ENCODE results near the gene UST. TPM values are rescaled to one million over a fixed set of nuclear protein-coding genes. Genes with fewer than 3 reads are reported as not detected.

UST gene
- total RNA-seq, 4 donors from 2014 or later, result 13.5 to 47.1 (median 33.0) TPM

GRCh38 chr6:148803979-148804378, 57.1 kb downstream of the UST start:
- Histone ChIP-seq H3K27me3 (no peaks in the 10 kb centered on the region), H3K4me3 (no peak overlapping the region), H3K27ac (no peak overlapping the region), H3K4me1 (peaks cover 0 to 49% (median 8%) of the 10 kb centered on the region in 4 donors), H3K9me3 (no peaks in the 10 kb centered on the region), H3K36me3 (no peaks in the 10 kb centered on the region)
- 85 to 91% methylated on average over 6 of the region's 6 CpGs for WGBS, 2 donors
- TF ChIP-seq POLR2A (IDR thresholded peaks at IDR 0.05) (no peak), EP300 (IDR thresholded peaks at IDR 0.05) (no peak), CTCF (IDR thresholded peaks at IDR 0.05) (no peak)
- no peak for DNase-seq (ENCODE audit: low spot score in 2 of 2)

- 86 to 87% methylated on average over 4 of the region's 4 CpGs for WGBS, 2 donors
- no peaks in the 10 kb centered on the region for H3K27me3 ChIP-seq
- no peak overlapping the region for H3K4me3 ChIP-seq
- H3K27ac ChIP-seq, result no peak overlapping the region
- H3K4me1 ChIP-seq, result peaks cover 0 to 34% (median 8%) of the 10 kb centered on the region in 4 donors
- no peak for DNase-seq (ENCODE audit: low spot score in 2 of 2)
- TF ChIP-seq EP300 (IDR thresholded peaks at IDR 0.05) (no peak), CTCF (IDR thresholded peaks at IDR 0.05) (no peak), POLR2A (IDR thresholded peaks at IDR 0.05) (no peak)
- H3K36me3 ChIP-seq, result no peaks in the 10 kb centered on the region
- H3K9me3 ChIP-seq, result no peaks in the 10 kb centered on the region
These were observed 58.9 kb downstream of the UST start for GRCh38 chr6:148805777-148806176.

- Histone ChIP-seq H3K4me3 (no peak overlapping the region), H3K27me3 (no peaks in the 10 kb centered on the region), H3K36me3 (no peaks in the 10 kb centered on the region), H3K27ac (no peak overlapping the region), H3K9me3 (no peaks in the 10 kb centered on the region), H3K4me1 (peaks cover 0 to 34% (median 8%) of the 10 kb centered on the region in 4 donors)
- WGBS, 2 donors, result 84 to 89% methylated on average over 7 of the region's 7 CpGs
- DNase-seq (ENCODE audit: low spot score in 2 of 2), result no peak
- TF ChIP-seq POLR2A (IDR thresholded peaks at IDR 0.05) (no peak), CTCF (IDR thresholded peaks at IDR 0.05) (no peak), EP300 (IDR thresholded peaks at IDR 0.05) (no peak)
These were observed 61.0 kb downstream of the UST start for GRCh38 chr6:148807784-148808183.

- DNase-seq (ENCODE audit: low spot score in 2 of 2), result no peak
- Histone ChIP-seq H3K4me3 (no peak overlapping the region), H3K4me1 (peaks cover 0 to 33% (median 8%) of the 10 kb centered on the region in 4 donors), H3K27me3 (no peaks in the 10 kb centered on the region), H3K9me3 (no peaks in the 10 kb centered on the region), H3K36me3 (no peaks in the 10 kb centered on the region), H3K27ac (no peak overlapping the region)
- TF ChIP-seq POLR2A (IDR thresholded peaks at IDR 0.05) (no peak), EP300 (IDR thresholded peaks at IDR 0.05) (no peak), CTCF (IDR thresholded peaks at IDR 0.05) (no peak)
- 92 to 94% methylated on average over 5 of the region's 5 CpGs for WGBS, 2 donors
These were observed 62.0 kb downstream of the UST start for GRCh38 chr6:148808786-148809304.

- Histone ChIP-seq H3K36me3 (no peaks in the 10 kb centered on the region), H3K9me3 (peaks cover 0 to 4% (median 0%) of the 10 kb centered on the region in 4 donors), H3K27me3 (no peaks in the 10 kb centered on the region), H3K4me3 (no peak overlapping the region), H3K4me1 (peaks cover 0 to 13% (median 0%) of the 10 kb centered on the region in 4 donors), H3K27ac (no peak overlapping the region)
- no peak for TF ChIP-seq EP300 (IDR thresholded peaks at IDR 0.05)
- no peak for TF ChIP-seq CTCF (IDR thresholded peaks at IDR 0.05)
- TF ChIP-seq POLR2A (IDR thresholded peaks at IDR 0.05), result no peak
- WGBS, 2 donors, result 92 to 95% methylated on average over 5 of the region's 5 CpGs
- DNase-seq (ENCODE audit: low spot score in 2 of 2), result no peak
These were observed 64.6 kb downstream of the UST start for GRCh38 chr6:148811459-148811858.
